Activated T-helper 1 cell treated with Interleukin-2 at 50 U/mL for 16 hours (primary cell): Measurements from ENCODE around the gene DMXL2.

Experiments
- DNase-seq: peaks from one replicate; pipeline ENCODE4 v3.0.0-alpha.2; 2020; ENCODE audit warnings: low read depth

The DMXL2 gene

GRCh38 chr15:51403946-51404695 is 218.4 kb downstream of the DMXL2 start:
- DNase-seq: no peak

- DNase-seq: no peak
Measured at GRCh38 chr15:51403072-51403878, 219.3 kb downstream of the DMXL2 start.

GRCh38 chr15:51401872-51402517 is 220.6 kb downstream of the DMXL2 start:
- no peak for DNase-seq

- no peak for DNase-seq
Measured at GRCh38 chr15:51401051-51401780, 221.4 kb downstream of the DMXL2 start.

- DNase-seq: no peak
Measured at GRCh38 chr15:51398626-51399025, 223.9 kb downstream of the DMXL2 start.
